ENCODE measurements around the gene TRIM44. TPM values are rescaled to one million over a fixed set of nuclear protein-coding genes. Genes with fewer than 3 reads are reported as not detected.

Gene TRIM44
- total RNA-seq, 4 donors from 2014 or later = 27.3 to 83.4 (median 61.4) TPM

DNA sequence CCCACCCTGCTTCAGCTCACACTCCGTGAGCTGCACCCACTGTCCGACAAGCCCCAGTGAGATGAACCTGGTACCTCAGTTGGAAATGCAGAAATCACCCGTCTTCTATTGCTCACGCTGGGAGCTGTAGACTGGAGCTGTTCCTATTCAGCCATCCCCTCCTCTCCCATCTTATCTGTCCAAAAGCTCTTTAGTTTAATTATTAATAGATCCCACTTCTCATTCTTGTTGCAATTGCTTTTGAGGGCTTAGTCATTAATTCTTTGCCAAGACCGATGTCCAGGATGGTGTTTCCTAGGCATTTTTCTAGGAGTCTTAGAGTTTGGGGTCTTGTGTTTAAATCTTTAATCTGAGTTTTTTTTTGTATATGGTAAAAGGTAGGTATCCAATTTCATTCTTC is 116.8 kb downstream of the TRIM44 start:
- no peaks in the 10 kb centered on the region for H3K4me1 ChIP-seq
- no peak overlapping the region for H3K27ac ChIP-seq
- no peak for DNase-seq
- H3K27me3 ChIP-seq = no peaks in the 10 kb centered on the region
- no peak overlapping the region for H3K4me3 ChIP-seq
- peaks cover 0 to 6% (median 0%) of the 10 kb centered on the region in 4 donors for H3K9me3 ChIP-seq
- no peaks in the 10 kb centered on the region for H3K36me3 ChIP-seq
- no peak for TF ChIP-seq POLR2A (IDR thresholded peaks at IDR 0.05)
- TF ChIP-seq, protein P1, sequence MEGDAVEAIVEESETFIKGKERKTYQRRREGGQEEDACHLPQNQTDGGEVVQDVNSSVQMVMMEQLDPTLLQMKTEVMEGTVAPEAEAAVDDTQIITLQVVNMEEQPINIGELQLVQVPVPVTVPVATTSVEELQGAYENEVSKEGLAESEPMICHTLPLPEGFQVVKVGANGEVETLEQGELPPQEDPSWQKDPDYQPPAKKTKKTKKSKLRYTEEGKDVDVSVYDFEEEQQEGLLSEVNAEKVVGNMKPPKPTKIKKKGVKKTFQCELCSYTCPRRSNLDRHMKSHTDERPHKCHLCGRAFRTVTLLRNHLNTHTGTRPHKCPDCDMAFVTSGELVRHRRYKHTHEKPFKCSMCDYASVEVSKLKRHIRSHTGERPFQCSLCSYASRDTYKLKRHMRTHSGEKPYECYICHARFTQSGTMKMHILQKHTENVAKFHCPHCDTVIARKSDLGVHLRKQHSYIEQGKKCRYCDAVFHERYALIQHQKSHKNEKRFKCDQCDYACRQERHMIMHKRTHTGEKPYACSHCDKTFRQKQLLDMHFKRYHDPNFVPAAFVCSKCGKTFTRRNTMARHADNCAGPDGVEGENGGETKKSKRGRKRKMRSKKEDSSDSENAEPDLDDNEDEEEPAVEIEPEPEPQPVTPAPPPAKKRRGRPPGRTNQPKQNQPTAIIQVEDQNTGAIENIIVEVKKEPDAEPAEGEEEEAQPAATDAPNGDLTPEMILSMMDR (IDR thresholded peaks at IDR 0.05) = no peak

DNA sequence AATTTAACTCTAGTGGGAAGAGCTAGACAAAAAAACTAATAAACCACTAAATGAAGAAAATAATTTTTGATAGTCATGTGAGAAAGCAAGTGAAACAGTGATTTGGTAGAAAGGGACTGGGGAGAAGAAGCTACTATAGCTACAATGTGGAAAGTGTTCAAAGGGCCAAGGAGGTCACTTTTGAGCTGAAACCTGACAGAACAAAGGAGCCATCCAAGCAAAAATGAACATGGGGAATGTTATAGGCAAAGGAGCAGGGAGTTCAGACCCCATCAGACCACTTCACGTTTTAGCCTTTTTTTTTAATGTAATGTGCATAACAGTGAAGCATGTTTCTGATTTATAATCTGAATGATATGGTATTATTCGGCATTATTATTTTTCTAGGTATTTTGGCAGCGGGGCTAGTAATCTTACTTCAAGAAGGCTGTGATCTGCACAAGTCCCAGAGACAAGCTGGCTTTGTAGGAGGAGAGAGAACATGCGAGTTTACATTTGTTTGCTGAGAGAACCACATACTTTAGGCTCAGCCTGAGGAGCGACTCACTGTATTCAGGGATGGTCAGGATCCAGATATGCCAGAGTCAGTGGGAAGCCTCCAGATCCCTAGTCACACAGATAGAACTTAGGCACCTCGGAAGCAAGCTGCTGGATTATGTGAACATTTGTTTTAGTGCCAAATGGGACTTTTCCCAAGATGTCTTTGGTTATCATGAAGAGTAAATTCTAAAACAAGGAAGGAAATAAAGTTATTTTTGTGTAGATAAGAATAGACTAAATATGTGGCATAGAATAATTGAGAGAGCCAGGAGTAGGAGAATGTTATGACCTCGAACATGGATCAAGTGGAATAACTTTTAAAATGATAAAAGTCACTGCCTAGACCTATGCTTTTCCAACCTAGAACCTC is 118.6 kb downstream of the TRIM44 start:
- H3K36me3 ChIP-seq = no peaks in the 10 kb centered on the region
- no peaks in the 10 kb centered on the region for H3K4me1 ChIP-seq
- H3K9me3 ChIP-seq = peaks cover 0 to 6% (median 0%) of the 10 kb centered on the region in 4 donors
- DNase-seq = no peak
- TF ChIP-seq, protein P1 (IDR thresholded peaks at IDR 0.05) = no peak
- no peak for TF ChIP-seq POLR2A (IDR thresholded peaks at IDR 0.05)
- no peak overlapping the region for H3K27ac ChIP-seq
- H3K27me3 ChIP-seq = no peaks in the 10 kb centered on the region
- H3K4me3 ChIP-seq = no peak overlapping the region

DNA sequence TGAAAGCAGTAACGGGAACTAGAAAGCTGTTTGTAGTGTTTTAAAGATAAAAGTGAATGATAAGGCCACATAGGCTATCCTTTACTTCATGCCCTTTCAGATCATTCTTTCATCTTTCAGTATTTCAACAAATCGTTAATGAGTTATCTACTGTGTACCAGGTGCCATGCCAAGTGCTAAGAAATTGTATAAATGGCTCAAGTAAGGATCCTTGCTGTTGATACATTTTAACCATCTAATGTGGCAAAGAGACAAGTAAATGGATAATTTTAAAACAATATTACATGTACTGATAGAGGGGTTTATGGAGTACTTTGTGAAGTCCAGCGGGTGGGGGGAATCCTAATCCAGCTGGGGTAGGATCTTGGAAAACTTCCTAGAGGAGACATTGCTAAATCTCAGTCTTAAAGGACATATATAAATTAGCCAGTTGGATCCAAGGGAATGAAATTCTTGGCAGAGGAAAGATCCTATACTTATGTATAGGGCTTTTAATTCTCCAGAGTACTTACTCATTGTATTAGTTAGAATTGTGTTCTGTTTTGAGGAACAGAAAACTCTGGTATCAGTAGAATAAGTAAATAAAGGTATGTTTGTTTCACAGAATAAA is 119.4 kb downstream of the TRIM44 start:
- H3K36me3 ChIP-seq = no peaks in the 10 kb centered on the region
- DNase-seq = no peak
- no peak overlapping the region for H3K27ac ChIP-seq
- H3K9me3 ChIP-seq = peaks cover 0 to 6% (median 0%) of the 10 kb centered on the region in 4 donors
- H3K27me3 ChIP-seq = no peaks in the 10 kb centered on the region
- no peaks in the 10 kb centered on the region for H3K4me1 ChIP-seq
- TF ChIP-seq, protein P1 (IDR thresholded peaks at IDR 0.05) = no peak
- no peak for TF ChIP-seq POLR2A (IDR thresholded peaks at IDR 0.05)
- no peak overlapping the region for H3K4me3 ChIP-seq

- H3K36me3 ChIP-seq = no peaks in the 10 kb centered on the region
- no peaks in the 10 kb centered on the region for H3K4me1 ChIP-seq
- no peaks in the 10 kb centered on the region for H3K27me3 ChIP-seq
- H3K27ac ChIP-seq = no peak overlapping the region
- peaks cover 0 to 6% (median 0%) of the 10 kb centered on the region in 4 donors for H3K9me3 ChIP-seq
- H3K4me3 ChIP-seq = no peak overlapping the region
- DNase-seq = no peak
- no peak for TF ChIP-seq POLR2A (IDR thresholded peaks at IDR 0.05)
- TF ChIP-seq, protein P1 (IDR thresholded peaks at IDR 0.05) = no peak
Measured at GRCh38 chr11:35783809-35784208, 121.2 kb downstream of the TRIM44 start.

- peaks cover 0 to under 1% (median 0%) of the 10 kb centered on the region in 4 donors for H3K9me3 ChIP-seq
- no peak overlapping the region for H3K4me3 ChIP-seq
- H3K4me1 ChIP-seq = no peaks in the 10 kb centered on the region
- no peaks in the 10 kb centered on the region for H3K36me3 ChIP-seq
- TF ChIP-seq, protein P1 (IDR thresholded peaks at IDR 0.05) = no peak
- no peak for TF ChIP-seq POLR2A (IDR thresholded peaks at IDR 0.05)
- no peak for DNase-seq
- H3K27ac ChIP-seq = no peak overlapping the region
- H3K27me3 ChIP-seq = no peaks in the 10 kb centered on the region
Measured at GRCh38 chr11:35784699-35785098, 122.1 kb downstream of the TRIM44 start.
